ENCODE data around the gene TRMT61B.

The TRMT61B gene

GRCh38 chr2:28880193-28880592 is 10.1 kb upstream of the TRMT61B start:
- DNase-seq (ENCODE audit: extremely low spot score): no peak
- no peak for TF ChIP-seq CTCF (IDR thresholded peaks at IDR 0.05; ENCODE audit: control extremely low read depth, extremely low read depth, low read depth, missing control alignments)
- CTCF ChIA-PET: interaction anchor here (1.4 kb wide), 1 partner anchor 21 kb away, joined by 3 read pairs; no protein-coding TSS in a partner anchor
- POLR2A ChIA-PET: no interaction called here

- POLR2A ChIA-PET: no interaction called here
- DNase-seq (ENCODE audit: extremely low spot score): no peak
- TF ChIP-seq CTCF (IDR thresholded peaks at IDR 0.05; ENCODE audit: control extremely low read depth, extremely low read depth, low read depth, missing control alignments): no peak
- CTCF ChIA-PET: interaction anchor here (1.0 kb wide), 1 partner anchor 12 kb away, joined by 3 read pairs; no protein-coding TSS in a partner anchor
These were observed 1.5 kb upstream of the TRMT61B start for GRCh38 chr2:28871620-28872019.

GRCh38 chr2:28869494-28870145 is 489 bp downstream of the TRMT61B start:
- ChIA-PET CTCF (interaction anchor here (0.7 to 1.8 kb wide), 6 partner anchors 9 to 275 kb away, joined by 3 to 6 read pairs (median 4); no protein-coding TSS in a partner anchor), POLR2A (interaction anchor here (0.6 to 1.3 kb wide), 4 partner anchors 19 to 49 kb away, joined by 3 to 6 read pairs (median 4); partner anchors contain the start of gene WDR43)
- DNase-seq (ENCODE audit: extremely low spot score): peak; percentile 28
- TF ChIP-seq CTCF (IDR thresholded peaks at IDR 0.05; ENCODE audit: control extremely low read depth, extremely low read depth, low read depth, missing control alignments): no peak

GRCh38 chr2:28868611-28869010 is 1.5 kb downstream of the TRMT61B start:
- no peak for TF ChIP-seq CTCF (IDR thresholded peaks at IDR 0.05; ENCODE audit: control extremely low read depth, extremely low read depth, low read depth, missing control alignments)
- ChIA-PET POLR2A (no interaction called here), CTCF (interaction anchor here (1.2 kb wide), 1 partner anchor 36 kb away, joined by 3 read pairs; no protein-coding TSS in a partner anchor)
- no peak for DNase-seq (ENCODE audit: extremely low spot score)

GRCh38 chr2:28855977-28856376 is 14.1 kb downstream of the TRMT61B start:
- TF ChIP-seq CTCF (IDR thresholded peaks at IDR 0.05; ENCODE audit: control extremely low read depth, extremely low read depth, low read depth, missing control alignments): no peak
- DNase-seq (ENCODE audit: extremely low spot score): no peak
- ChIA-PET CTCF (interaction anchor here (1.8 kb wide), 1 partner anchor 9 kb away, joined by 4 read pairs; no protein-coding TSS in a partner anchor), POLR2A (no interaction called here)

GRCh38 chr2:28855193-28855592 is 14.9 kb downstream of the TRMT61B start:
- CTCF ChIA-PET: interaction anchor here (1.6 to 1.8 kb wide), 2 partner anchors 8 to 33 kb away, joined by 3 to 4 read pairs; no protein-coding TSS in a partner anchor
- POLR2A ChIA-PET: no interaction called here
- no peak for DNase-seq (ENCODE audit: extremely low spot score)
- no peak for TF ChIP-seq CTCF (IDR thresholded peaks at IDR 0.05; ENCODE audit: control extremely low read depth, extremely low read depth, low read depth, missing control alignments)
